22Rv1 (cell line): ENCODE results near the gene PCNX1.

Source experiments
- H3K27ac ChIP-seq: fragments of 450-650 bp; 2 replicates; pipeline ENCODE4 v1.5.1; 2017
- CTCF ChIP-seq: fragments of 450-650 bp; IDR thresholded peaks from 2 replicates; pipeline ENCODE4 v1.5.1; 2017; ENCODE audit warnings: mild to moderate bottlenecking
- ZFX ChIP-seq: fragments of 450-650 bp; IDR thresholded peaks from 2 replicates; pipeline ENCODE4 v1.6.1; 2017; ENCODE audit warnings: antibody characterized with exemption, borderline replicate concordance

PCNX1 gene

GRCh38 chr14:70971560-70971959 is 64.3 kb downstream of the PCNX1 start:
- TF ChIP-seq CTCF (no peak), ZFX (no peak)
- no peak overlapping the region for H3K27ac ChIP-seq

- TF ChIP-seq CTCF, result peak; percentile 91
- no peak for TF ChIP-seq ZFX
- no peak overlapping the region for H3K27ac ChIP-seq
Observed at GRCh38 chr14:70972107-70972976, 65.1 kb downstream of the PCNX1 start.

- H3K27ac ChIP-seq, result no peak overlapping the region
- TF ChIP-seq ZFX (no peak), CTCF (no peak)
Observed at GRCh38 chr14:70976591-70976990, 69.3 kb downstream of the PCNX1 start.

GRCh38 chr14:70981000-70981952 is 74.0 kb downstream of the PCNX1 start:
- no peak for TF ChIP-seq CTCF
- TF ChIP-seq ZFX, result no peak
- H3K27ac ChIP-seq, result no peak overlapping the region

GRCh38 chr14:70982200-70982599 is 74.9 kb downstream of the PCNX1 start:
- TF ChIP-seq ZFX (no peak), CTCF (no peak)
- no peak overlapping the region for H3K27ac ChIP-seq

- H3K27ac ChIP-seq, result no peak overlapping the region
- no peak for TF ChIP-seq CTCF
- TF ChIP-seq ZFX, result no peak
Observed at GRCh38 chr14:70987041-70987440, 79.8 kb downstream of the PCNX1 start.

GRCh38 chr14:70988452-70988851 is 81.2 kb downstream of the PCNX1 start:
- TF ChIP-seq CTCF (no peak), ZFX (no peak)
- H3K27ac ChIP-seq, result no peak overlapping the region
